ENCODE results near the gene REEP6.
"Not testable (repeated sequence)": the region's sequence is repeated elsewhere in the genome, so short reads cannot be mapped to it uniquely, and the experiment has no call there.

Gene REEP6

DNA sequence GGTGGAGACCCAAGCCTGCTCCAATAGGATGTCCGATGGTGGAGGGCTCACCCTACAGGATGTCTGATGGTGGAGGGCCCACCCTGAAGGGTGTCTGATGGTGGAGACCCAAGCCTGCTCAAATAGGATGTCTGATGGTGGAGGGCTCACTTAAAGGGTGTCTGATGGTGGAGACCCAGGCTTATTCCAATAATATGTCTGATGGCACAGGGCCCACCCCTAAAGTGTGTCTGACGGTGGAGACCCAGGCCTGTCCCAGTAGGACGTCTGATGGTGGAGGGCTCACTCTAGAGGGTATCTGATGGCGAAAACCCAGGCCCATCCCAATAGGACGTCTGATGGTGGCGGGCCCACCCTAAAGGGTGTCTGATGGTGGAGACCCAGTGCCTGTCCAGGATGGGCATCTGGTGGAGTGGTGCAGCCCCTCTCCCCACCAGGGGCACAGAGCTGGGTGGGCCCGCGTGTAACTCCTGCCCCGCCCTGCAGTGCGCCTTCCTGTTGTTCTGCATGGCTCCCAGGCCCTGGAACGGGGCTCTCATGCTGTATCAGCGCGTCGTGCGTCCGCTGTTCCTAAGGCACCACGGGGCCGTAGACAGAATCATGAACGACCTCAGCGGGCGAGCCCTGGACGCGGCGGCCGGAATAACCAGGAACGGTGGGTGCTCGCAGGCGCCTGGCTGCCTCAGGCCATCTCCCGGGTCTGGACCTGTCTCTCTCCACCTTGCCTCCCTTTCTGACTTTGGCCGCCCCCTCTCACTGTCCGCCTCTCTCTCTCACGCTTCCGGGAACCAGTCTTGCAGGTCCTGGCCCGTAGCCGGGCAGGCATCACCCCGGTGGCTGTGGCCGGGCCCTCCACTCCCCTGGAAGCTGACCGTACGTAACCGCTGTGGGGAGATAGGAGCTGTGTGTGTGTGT lies 5.1 kb downstream of the REEP6 start:
- Histone ChIP-seq H3K4me3 (ENCODE audit: severe bottlenecking) (no peak overlapping the region), H3K27ac (ENCODE audit: poor library complexity, severe bottlenecking) (no peak overlapping the region), H3K9me3 (ENCODE audit: severe bottlenecking) (no peaks in the 10 kb centered on the region), H3K27me3 (ENCODE audit: insufficient read depth, poor library complexity, severe bottlenecking) (no peaks in the 10 kb centered on the region), H3K4me1 (ENCODE audit: insufficient read depth, poor library complexity, severe bottlenecking) (no peaks in the 10 kb centered on the region), H3K36me3 (ENCODE audit: low read depth) (no peaks in the 10 kb centered on the region)
- peak; percentile 47 for ATAC-seq (ENCODE audit: low read depth)
- no peak for DNase-seq (ENCODE audit: low spot score)
- TF ChIP-seq, protein P1, sequence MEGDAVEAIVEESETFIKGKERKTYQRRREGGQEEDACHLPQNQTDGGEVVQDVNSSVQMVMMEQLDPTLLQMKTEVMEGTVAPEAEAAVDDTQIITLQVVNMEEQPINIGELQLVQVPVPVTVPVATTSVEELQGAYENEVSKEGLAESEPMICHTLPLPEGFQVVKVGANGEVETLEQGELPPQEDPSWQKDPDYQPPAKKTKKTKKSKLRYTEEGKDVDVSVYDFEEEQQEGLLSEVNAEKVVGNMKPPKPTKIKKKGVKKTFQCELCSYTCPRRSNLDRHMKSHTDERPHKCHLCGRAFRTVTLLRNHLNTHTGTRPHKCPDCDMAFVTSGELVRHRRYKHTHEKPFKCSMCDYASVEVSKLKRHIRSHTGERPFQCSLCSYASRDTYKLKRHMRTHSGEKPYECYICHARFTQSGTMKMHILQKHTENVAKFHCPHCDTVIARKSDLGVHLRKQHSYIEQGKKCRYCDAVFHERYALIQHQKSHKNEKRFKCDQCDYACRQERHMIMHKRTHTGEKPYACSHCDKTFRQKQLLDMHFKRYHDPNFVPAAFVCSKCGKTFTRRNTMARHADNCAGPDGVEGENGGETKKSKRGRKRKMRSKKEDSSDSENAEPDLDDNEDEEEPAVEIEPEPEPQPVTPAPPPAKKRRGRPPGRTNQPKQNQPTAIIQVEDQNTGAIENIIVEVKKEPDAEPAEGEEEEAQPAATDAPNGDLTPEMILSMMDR (IDR thresholded peaks at IDR 0.05; ENCODE audit: poor library complexity, severe bottlenecking), result no peak

DNA sequence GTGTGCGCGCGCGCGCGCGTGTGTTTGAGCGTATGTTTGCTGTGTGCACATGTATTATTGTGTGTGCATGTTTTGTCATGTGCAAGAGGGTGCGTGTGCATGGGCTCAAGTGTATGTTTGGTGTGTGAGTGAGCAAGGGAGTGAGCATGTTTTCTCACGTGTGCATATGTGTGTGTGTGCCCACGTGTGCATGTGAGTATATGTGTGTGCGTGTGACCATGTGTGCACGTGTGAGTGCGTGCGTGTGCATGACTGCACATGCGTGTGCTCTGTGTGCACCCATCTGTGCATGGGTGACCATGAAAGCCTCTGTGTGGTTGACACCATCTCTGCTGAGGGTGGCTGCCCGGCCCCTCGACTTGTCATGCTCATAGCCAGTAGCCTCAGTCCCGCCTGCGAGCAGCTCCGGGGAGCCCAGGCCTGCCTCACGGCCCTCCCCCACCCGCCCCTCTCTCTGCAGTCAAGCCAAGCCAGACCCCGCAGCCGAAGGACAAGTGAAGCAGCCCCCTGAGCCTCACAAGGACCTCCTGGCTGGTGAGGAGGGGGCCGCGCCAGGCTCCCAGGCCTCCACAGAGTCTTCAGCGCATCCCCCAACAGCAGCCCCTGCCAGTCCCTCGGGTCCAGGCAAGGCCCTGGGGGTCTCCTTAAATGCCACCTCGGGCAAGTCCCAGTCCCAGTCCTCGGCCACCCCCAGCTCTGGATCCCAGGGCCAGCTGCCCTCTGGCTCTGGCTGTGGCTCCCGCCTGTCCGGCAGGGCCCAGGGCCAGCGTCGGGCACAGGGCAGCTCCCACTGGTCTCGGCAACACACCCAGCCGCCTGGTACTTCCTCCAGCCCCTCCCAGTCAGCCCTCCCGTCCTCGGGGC lies 6.0 kb downstream of the REEP6 start:
- H3K36me3 ChIP-seq (ENCODE audit: low read depth), result no peaks in the 10 kb centered on the region
- no peak for DNase-seq (ENCODE audit: low spot score)
- no peaks in the 10 kb centered on the region for H3K4me1 ChIP-seq (ENCODE audit: insufficient read depth, poor library complexity, severe bottlenecking)
- H3K4me3 ChIP-seq (ENCODE audit: severe bottlenecking), result no peak overlapping the region
- no peak overlapping the region for H3K27ac ChIP-seq (ENCODE audit: poor library complexity, severe bottlenecking)
- TF ChIP-seq, protein P1 (IDR thresholded peaks at IDR 0.05; ENCODE audit: poor library complexity, severe bottlenecking), result no peak
- ATAC-seq (ENCODE audit: low read depth), result no peak
- H3K9me3 ChIP-seq (ENCODE audit: severe bottlenecking), result no peaks in the 10 kb centered on the region
- no peaks in the 10 kb centered on the region for H3K27me3 ChIP-seq (ENCODE audit: insufficient read depth, poor library complexity, severe bottlenecking)

GRCh38 chr19:1497578-1498235 lies 6.7 kb downstream of the REEP6 start:
- no peaks in the 10 kb centered on the region for H3K27me3 ChIP-seq (ENCODE audit: insufficient read depth, poor library complexity, severe bottlenecking)
- H3K36me3 ChIP-seq (ENCODE audit: low read depth), result no peaks in the 10 kb centered on the region
- ATAC-seq (ENCODE audit: low read depth) (no peak), DNase-seq (ENCODE audit: low spot score) (no peak)
- TF ChIP-seq, protein P1 (IDR thresholded peaks at IDR 0.05; ENCODE audit: poor library complexity, severe bottlenecking), result no peak
- no peaks in the 10 kb centered on the region for H3K9me3 ChIP-seq (ENCODE audit: severe bottlenecking)
- no peaks in the 10 kb centered on the region for H3K4me1 ChIP-seq (ENCODE audit: insufficient read depth, poor library complexity, severe bottlenecking)
- no peak overlapping the region for H3K4me3 ChIP-seq (ENCODE audit: severe bottlenecking)
- no peak overlapping the region for H3K27ac ChIP-seq (ENCODE audit: poor library complexity, severe bottlenecking)

DNA sequence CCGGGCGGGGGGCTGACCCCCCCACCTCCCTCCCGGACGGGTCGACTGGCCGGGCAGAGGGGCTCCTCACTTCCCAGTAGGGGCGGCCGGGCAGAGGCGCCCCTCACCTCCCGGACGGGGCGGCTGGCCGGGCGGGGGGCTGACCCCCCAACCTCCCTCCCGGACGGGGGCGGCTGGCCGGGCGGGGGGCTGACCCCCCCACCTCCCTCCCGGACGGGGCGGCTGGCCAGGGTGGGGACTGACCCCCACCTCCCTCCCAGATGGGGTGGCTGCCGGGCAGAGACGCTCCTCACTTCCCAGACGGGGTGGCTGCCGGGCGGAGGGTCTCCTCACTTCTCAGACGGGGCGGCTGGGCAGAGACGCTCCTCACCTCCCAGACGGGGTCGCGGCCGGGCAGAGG lies 8.2 kb downstream of the REEP6 start:
- not testable (repeated sequence) for H3K4me3 ChIP-seq (ENCODE audit: severe bottlenecking); H3K9me3 ChIP-seq (ENCODE audit: severe bottlenecking); ATAC-seq (ENCODE audit: low read depth); H3K27ac ChIP-seq (ENCODE audit: poor library complexity, severe bottlenecking); H3K27me3 ChIP-seq (ENCODE audit: insufficient read depth, poor library complexity, severe bottlenecking); DNase-seq (ENCODE audit: low spot score); H3K4me1 ChIP-seq (ENCODE audit: insufficient read depth, poor library complexity, severe bottlenecking); H3K36me3 ChIP-seq (ENCODE audit: low read depth)

DNA sequence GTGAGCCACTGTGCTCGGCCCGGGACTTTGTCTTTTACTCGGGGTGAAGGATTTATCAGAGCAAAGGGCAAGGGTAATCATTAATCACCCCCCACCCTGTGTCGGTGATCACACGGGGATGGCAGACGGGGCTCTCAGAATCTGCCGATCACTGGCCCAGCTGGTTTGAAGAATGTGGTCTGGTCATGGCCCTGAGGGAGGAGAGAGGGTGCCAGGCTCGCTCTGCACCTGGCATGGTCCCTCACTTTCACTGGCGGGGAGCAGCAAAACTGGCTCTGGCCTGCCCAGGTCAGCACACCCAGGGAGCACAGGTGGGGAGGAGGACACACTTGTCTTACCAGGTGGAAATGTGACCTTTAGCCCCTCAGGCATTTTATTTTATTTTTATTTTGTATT lies 10.2 kb downstream of the REEP6 start:
- no peak overlapping the region for H3K4me3 ChIP-seq (ENCODE audit: severe bottlenecking)
- no peak for DNase-seq (ENCODE audit: low spot score)
- H3K36me3 ChIP-seq (ENCODE audit: low read depth), result no peaks in the 10 kb centered on the region
- H3K9me3 ChIP-seq (ENCODE audit: severe bottlenecking), result no peaks in the 10 kb centered on the region
- TF ChIP-seq, protein P1 (IDR thresholded peaks at IDR 0.05; ENCODE audit: poor library complexity, severe bottlenecking), result no peak
- H3K4me1 ChIP-seq (ENCODE audit: insufficient read depth, poor library complexity, severe bottlenecking), result no peaks in the 10 kb centered on the region
- H3K27ac ChIP-seq (ENCODE audit: poor library complexity, severe bottlenecking), result no peak overlapping the region
- no peak for ATAC-seq (ENCODE audit: low read depth)
- no peaks in the 10 kb centered on the region for H3K27me3 ChIP-seq (ENCODE audit: insufficient read depth, poor library complexity, severe bottlenecking)

All from RWPE2 (cell line).